ENCODE data around the gene HTN3. TPM values are rescaled to one million over a fixed set of nuclear protein-coding genes. Genes with fewer than 3 reads are reported as not detected.

Gene HTN3
- total RNA-seq, 1 donor from 2014 or later: not detected

- TF ChIP-seq, protein P1, sequence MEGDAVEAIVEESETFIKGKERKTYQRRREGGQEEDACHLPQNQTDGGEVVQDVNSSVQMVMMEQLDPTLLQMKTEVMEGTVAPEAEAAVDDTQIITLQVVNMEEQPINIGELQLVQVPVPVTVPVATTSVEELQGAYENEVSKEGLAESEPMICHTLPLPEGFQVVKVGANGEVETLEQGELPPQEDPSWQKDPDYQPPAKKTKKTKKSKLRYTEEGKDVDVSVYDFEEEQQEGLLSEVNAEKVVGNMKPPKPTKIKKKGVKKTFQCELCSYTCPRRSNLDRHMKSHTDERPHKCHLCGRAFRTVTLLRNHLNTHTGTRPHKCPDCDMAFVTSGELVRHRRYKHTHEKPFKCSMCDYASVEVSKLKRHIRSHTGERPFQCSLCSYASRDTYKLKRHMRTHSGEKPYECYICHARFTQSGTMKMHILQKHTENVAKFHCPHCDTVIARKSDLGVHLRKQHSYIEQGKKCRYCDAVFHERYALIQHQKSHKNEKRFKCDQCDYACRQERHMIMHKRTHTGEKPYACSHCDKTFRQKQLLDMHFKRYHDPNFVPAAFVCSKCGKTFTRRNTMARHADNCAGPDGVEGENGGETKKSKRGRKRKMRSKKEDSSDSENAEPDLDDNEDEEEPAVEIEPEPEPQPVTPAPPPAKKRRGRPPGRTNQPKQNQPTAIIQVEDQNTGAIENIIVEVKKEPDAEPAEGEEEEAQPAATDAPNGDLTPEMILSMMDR (IDR thresholded peaks at IDR 0.05): no peak
- Histone ChIP-seq H3K27ac (no peak overlapping the region), H3K4me1 (no peaks in the 10 kb centered on the region), H3K36me3 (no peaks in the 10 kb centered on the region), H3K27me3 (no peaks in the 10 kb centered on the region), H3K9me3 (no peaks in the 10 kb centered on the region), H3K4me3 (no peak overlapping the region)
- intact Hi-C loops (cut with DNase I): no loop called here
- no peak for DNase-seq (ENCODE audit: low spot score in 2 of 2)
These were observed 33.7 kb downstream of the HTN3 start for GRCh38 chr4:70062000-70062399.

DNA sequence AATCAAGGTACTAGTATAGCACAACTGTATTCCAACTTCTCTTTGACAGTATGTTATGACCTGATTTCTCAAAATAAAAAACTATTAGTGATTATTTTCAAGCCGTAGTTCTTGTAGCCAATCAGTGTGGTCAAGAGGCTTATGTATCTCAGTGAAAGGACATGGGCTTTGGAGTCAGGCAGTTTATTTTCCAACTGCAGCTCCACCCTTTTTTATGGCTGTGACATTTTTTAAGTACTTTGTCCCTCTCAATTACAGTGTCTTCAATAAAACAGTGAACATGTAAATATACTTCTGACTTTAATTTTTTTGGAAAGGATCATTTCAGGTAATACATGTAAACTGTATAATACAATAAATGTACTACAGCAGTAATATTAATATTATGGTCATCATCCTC is 51.9 kb downstream of the HTN3 start:
- intact Hi-C loops (cut with DNase I): no loop called here
- H3K4me3 ChIP-seq: no peak overlapping the region
- no peak overlapping the region for H3K27ac ChIP-seq
- no peaks in the 10 kb centered on the region for H3K9me3 ChIP-seq
- H3K27me3 ChIP-seq: no peaks in the 10 kb centered on the region
- TF ChIP-seq, protein P1 (IDR thresholded peaks at IDR 0.05): no peak
- H3K4me1 ChIP-seq: no peaks in the 10 kb centered on the region
- no peak for DNase-seq (ENCODE audit: low spot score in 2 of 2)
- no peaks in the 10 kb centered on the region for H3K36me3 ChIP-seq

Other genes starting within 250 kb of the HTN3 start
- gene SULT1E1, start 168.3 kb upstream of the HTN3 start, total RNA-seq: not detected
- not detected for gene CSN1S1, start 97.4 kb upstream of the HTN3 start, total RNA-seq
- not detected for gene CSN2, start 62.7 kb upstream of the HTN3 start, total RNA-seq
- gene STATH, start 32.5 kb upstream of the HTN3 start, total RNA-seq: not detected
- not detected for gene HTN1, start 22.0 kb downstream of the HTN3 start, total RNA-seq
- gene PRR27, start 125.8 kb downstream of the HTN3 start, total RNA-seq: not detected
- gene ODAM, start 167.3 kb downstream of the HTN3 start, total RNA-seq: not detected
- gene FDCSP, start 197.7 kb downstream of the HTN3 start, total RNA-seq: not detected
- not detected for gene CSN3, start 214.1 kb downstream of the HTN3 start, total RNA-seq